GM21825 (cell line): ENCODE results near the gene MYO1F.
"Not testable (repeated sequence)": the region's sequence is repeated elsewhere in the genome, so short reads cannot be mapped to it uniquely, and the experiment has no call there.

ENCODE experiments used
- ATAC-seq: cut with Tn5 transposase; IDR thresholded peaks from one replicate; pipeline ENCODE4 v1.9.1; 2021; ENCODE audit warnings: mild to moderate bottlenecking, moderate library complexity; ENCODE audit not compliant: unreplicated experiment

Gene MYO1F

DNA sequence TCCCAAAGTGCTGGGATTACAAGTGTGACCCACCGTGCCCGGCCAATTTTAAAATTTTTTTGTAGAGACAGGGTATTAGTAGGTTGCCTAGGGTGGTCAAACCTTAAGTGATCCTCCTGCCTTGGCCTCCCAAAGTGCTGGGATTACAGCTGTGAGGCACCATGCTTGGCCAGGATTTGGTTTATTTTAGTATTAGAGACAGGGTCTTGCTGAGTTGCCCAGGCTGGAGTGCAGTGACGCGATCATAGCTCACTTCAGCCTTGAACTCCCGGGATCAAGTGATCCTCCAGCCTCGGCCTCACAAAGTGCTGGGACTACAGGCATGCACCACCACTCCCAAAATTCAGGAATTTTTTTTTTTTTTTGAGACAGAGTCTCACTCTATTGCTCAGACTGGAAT is 57.9 kb downstream of the MYO1F start:
- no peak for ATAC-seq

DNA sequence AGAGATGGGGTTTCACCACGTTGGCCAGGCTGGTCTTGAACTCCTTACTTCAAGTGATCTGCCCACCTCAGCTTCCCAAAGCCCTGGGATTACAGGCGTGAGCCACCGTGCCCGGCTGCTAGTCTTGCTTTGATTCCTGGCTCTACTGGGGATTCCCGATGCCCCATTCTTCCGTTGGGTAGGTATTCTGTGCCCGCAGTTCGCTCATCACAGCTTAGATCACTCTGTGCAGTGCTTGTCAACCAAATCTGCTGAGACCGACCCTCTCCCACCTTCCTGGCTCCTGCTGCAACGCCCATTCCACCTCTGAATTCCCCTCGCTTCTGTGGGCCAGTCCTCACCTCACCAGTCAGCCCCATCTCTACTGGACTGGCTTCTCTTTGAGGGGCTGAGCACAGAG is 58.7 kb downstream of the MYO1F start:
- ATAC-seq = no peak

DNA sequence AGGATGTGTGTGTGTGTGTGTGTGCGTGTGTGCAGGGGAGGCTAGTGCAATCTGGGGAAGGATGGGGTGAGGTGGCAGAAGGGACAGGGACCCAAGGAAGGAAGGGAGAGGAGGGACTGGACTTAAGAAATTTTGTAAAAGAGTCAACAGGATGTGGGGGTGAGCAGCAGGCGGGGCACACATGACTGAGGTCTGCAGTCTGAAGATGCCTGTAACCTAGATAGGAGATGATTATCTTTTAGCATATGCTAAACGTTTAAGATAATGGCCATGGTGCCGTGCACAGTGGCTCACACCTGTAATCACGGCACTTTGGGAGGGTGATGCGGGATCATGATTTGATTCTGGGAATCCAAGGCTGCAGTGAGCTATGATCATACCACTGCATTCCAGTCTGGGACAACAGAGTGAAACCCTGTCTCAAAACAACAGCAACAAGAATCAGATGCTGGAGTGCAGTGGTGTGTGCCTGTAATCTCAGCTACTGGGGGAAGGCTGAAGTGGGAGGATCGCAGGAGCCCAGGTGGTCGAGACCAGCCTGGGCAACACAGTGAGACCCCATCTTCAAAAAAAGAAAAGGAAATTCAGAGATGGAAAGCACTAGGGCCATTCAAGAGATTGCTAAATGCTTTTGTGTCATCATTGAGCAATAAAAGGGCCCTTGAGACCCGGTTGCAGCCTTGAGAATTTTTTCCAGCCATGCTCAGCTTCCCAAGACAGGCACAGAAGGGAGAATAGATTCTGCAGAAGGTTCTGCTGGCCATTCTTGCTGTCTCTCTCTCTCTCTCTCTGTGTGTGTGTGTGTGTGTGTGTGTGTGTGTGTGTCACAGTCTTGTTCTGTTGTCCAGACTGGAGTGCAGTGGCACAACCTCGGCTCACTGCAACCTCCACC is 59.4 kb downstream of the MYO1F start:
- ATAC-seq = no peak

DNA sequence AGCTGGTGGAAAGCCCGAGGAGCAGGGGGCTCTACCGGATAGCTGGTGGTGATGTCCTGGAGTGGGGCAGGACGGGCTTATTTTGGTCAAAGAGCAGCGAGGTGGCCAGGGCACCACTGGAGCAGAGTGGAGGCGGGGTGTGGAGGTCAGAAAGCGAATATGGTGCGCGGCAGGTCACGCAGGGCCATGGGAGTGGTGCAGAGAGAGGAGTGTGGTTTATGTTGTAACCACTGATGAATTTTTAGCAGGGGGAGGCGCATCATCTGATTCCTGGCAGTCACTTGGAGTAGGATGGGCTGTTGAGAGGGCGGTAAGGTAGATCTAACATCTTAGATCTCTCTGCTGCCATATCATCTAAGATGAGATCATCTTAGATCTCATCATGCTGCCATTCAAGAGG is 61.9 kb downstream of the MYO1F start:
- no peak for ATAC-seq

DNA sequence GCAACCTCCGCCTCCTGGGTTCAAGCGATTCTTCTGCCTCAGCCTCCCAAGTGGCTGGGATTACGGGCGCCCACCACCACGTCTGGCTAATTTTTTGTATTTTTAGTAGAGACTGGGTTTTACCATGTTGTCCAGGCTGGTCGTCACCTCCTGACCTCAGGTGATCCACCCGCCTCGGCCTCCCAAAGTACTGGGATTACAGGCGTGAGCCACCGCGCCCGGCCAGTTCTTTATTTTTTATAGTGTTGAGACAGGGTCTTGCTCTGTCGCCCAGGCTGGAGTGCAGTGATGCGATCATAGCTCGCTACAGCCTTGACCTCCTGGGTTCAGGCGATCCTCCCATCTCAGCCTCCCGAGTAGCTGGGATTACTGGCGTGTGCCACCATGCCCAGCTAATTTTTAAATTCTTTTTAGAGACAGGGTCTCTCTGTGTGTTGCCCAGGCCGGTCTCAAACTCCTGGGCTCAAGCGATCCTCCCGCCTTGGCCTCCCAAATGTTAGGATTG is 62.7 kb downstream of the MYO1F start:
- ATAC-seq = not testable (repeated sequence)

DNA sequence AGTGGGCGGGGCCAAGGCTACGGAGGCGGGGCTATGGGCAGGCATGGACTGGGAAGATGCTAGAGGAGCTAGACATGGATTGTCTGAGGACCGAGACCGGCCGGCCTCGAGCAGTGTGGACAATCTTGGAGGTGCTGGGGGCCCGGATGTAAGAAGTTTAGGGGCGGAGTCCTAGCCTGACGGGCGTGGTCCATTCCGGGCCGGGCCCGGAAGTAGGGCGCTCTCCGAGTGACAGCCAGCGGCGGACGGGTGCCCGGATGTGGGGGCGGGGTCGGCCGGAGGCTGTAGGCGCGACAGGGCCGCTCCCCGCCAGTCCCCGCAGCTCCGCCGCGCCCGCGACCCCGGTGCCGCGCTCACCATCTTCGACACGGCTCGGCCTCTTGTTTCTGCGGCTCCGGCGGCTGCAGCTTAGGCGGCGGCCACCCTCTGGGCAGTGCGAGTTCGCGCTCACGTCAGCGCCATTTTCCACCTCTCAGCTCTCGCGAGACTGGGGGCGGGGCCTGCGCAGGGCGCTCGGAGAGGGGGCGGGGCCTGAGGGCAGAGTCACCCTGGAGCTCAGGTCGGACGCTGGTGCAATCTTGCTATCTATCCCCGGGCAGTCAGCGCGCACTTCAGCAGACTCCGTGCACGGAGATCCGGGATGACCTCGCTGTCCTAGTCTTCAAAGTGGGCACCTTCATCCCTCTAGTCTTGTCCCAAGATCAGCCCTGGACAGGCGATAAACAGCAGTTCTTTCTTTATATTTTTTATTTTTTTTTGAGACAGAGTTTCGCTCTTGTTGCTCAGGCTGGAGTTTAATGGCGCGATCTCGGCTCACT is 63.3 kb downstream of the MYO1F start, which contains the start of gene ZNF414:
Gene ZNF414 (minus strand): TSS at position 481 of the 818 bp plus-strand sequence. CDS start 121 bp downstream, at position 360.
- ATAC-seq = peak; percentile 81

DNA sequence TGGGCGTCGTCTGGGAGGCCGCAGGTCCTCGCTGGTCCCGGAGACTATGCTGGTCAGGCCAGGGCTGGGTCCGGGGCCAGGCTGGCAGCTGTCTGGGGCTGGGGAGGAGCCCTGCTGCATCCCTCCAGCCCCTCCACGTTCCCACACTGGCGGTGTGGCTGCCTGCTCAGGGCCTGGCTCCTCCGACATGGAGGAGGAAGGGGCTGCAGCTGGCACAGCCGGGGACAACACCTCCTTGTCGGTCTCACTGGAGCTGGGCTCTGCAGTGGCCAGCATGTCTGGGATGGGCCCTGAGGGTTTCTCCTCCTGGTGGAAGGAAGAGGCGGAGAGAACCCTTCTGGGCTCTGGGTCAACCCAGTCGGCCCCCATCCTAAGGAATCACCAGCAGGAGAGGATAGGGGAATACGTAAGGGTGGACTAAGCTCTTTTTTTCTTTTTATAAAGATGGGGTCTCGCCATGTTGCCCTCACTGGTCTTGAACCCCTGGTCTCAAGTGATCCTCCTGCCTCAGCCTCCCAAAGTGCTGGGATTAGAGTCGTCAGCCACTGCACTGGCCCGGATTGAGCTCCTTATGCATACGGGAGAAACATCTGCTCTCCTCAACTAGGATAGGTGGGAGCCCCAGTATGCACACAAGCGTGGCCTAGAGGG is 64.1 kb downstream of the MYO1F start:
- ATAC-seq = no peak

DNA sequence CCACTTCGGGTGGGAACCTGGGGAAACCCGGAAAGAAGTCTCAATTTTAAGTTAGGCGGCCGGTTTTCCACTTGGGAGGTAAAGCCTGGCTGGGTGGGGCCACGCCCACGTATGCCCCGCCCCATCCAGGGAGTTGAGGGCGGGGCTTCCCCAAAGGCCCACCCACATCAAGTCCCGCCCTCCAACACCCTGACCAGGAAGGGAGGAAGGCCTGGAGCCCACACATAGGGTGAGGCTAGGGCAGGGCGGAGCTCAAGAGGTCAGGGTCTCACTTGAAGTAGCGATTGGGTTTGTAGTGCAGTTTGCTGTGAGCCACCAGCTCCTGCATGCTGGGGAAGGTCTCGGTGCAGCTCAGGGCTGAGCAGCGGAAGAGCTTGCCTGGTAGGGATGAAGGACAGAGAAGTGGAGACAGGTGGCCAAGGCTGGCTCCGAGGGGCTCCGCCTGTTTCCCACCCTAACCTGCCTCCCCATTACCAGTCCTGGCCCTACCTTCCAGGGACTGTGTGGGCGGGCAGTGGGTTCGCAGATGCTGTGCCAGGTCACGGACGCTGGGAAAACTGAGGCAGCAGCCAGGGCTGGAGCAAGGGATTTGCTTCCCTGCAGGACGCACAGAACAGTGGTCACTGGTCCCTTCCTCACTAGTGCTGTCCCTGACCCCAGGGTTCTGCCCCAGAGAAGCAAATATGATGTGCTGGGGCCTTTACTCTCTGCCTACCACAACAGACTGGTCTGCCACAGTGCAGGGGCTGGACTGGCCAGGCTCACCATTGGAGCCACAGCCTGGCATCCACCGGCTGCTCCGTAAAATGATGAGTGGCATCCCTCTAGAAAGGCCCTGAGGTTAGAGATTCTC is 64.9 kb downstream of the MYO1F start:
- ATAC-seq = no peak

DNA sequence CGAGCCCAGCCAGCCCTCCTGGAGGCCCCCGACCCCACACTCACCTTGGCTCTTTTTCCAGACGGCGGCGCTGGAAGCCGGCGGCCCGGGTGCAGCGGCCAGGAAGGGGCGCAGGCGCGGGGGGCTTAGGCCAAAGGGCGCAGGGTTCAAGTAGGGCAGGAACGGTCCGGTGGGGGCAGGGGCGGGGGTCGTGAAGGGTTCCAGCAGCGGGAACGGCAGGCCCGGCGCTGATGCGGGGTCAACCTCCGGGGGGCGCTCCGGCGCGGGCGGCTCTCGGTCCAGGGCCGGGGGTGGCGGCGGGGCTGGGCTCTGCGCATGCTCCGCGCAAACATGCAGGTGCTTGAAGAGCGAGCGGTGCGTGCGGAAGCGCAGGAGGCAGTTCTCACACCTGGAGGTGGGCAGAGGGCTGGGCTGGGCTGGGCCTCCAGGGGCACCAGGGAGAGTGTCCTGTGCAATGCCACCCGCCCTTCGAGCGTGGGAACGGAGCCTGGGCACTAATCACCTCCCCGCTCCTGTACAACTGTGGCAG is 65.6 kb downstream of the MYO1F start:
- no peak for ATAC-seq

DNA sequence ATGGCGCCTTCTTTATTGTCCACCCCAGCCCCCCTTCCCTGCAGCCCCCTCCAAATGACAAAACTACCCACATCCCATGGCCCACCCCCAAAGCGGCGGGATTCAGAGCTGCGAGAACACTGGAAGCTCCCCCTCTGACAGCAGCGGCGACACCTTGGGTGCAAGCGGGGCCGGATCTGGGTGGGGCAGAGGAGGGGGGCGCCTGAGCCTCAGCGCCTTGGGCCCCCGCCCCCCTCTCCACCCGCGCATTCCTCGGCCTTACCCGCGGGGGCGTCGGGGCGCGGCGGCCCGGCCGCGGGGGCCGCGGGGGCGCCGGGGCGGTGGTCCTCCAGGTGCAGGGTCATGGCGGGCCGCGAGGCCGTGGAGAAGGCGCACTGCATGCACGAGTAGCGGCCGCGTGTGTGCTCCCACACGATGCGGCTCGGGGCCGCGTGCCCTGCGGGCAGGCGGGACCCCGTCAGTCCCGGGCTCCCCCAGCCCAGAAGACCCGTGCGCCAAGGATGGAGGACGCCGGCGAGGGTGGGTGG is 66.6 kb downstream of the MYO1F start:
- ATAC-seq = no peak

DNA sequence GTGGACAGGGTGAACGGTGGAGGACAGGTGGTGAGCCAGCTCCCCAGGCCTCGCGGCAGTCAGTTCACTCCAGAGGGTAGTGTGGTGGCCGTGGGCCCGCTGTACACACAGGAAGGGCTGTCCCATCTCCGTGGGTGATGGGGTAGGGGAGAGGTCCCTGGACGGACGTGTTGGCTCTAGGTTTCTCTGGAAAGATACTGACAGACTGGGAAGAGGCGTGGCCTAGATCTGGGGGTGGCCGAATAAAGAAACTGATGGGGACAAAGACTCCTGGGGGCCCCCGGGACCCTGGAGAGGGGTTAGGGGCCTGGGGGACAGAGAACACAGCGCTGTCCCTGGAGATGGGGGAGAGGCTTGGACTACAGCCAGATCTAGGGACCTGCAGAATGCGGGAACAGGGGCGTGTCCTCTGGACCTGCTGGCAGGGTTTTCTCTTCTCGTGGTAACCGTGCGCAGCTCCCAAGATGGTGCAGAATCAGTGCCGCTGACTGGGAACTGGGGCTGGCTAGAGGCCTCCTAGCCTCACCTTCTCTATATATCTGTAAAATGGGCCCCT is 70.8 kb downstream of the MYO1F start:
- ATAC-seq = no peak

DNA sequence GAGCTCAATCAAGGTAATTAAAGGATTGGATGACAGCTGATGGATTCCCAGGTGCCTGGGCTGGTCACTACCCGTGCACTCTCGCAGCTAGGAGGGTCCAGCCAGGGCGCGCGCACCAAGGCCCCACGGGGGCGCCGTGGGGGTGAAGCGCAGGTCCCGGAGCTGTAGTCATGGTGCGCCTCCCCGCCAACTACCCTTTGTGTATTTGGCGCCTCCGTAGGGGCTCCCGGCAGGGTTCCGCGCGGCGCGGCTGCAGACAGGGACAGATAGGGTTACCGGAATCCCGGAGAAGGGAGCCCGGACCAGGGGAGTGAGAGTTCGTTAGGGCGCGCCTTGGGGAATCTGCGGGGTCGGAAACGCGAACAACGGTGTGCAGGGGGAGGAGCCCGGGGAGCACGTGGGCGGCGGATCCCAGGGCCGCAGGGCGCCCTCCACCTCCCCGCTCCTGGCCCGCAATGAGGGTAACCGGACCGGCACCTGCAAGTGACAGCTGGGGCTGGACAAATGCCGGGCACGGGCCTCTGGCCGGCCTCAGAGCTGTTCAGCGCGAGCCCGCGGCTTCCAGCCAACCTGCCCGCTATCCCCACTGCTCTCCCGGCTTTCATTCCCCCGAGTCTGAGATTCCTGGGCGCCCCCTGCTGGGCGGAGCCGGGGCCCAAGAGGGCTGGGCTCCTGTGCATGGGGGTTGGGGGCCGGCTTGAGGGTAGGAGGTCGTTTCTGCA is 71.4 kb downstream of the MYO1F start:
- ATAC-seq = no peak

DNA sequence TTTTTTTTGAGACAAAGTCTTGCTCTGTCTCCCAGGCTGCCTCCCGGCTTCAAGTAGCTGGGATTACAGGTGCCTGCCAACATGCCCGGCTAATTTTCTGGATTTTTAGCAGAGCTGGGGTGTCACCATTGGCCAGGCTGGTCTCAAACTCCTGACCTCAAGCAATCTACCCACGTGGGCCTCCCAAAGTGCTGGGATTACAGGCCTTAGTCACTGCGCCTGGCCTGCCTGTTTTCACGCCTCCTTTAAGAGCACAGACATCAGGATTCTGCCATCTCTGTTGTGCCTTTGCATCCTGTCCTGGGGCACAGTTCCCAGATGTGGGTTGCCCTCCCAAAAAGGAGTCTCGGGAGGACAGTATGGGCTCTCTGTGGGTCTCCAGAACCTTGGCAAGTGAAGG is 72.3 kb downstream of the MYO1F start:
- ATAC-seq = no peak

DNA sequence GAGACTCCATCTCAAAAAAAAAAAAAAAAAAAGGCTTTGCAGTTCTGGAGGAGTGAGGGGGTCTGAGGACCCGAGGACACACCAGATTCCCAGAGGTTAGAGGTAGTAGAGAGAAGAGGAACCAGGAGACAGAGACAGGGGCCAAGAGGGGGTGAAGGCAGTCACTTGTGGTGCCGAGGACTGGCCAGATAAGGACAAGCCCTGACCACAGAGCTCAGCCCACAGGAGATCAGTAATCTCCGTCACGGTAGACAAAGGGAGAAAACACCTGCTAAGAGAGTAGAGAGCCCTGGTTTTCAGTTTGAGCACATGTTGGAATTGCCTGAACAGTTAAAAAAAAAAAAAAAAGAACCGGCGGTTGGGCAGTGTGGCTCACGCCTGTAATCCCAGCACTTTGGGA is 73.1 kb downstream of the MYO1F start:
- no peak for ATAC-seq

DNA sequence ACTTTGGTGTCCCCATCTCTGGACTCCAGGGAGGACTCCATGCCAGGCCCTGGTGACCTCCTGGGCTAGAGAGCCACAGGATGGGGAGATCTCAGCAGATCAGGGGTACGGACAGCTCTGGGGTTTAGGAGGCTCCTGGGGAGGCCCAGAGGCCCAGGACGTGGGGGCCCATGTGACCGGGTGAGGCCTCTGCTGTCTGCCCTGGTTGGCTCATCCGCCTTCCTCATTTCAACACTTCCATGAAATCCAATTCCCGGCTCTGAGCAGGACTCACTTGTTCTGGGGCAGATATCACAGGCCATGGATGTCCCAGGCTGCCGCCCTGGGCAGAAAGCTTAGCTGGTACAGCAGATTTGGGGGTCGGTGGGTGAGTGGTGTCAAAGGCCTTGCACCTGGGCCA is 73.7 kb downstream of the MYO1F start:
- ATAC-seq = no peak

DNA sequence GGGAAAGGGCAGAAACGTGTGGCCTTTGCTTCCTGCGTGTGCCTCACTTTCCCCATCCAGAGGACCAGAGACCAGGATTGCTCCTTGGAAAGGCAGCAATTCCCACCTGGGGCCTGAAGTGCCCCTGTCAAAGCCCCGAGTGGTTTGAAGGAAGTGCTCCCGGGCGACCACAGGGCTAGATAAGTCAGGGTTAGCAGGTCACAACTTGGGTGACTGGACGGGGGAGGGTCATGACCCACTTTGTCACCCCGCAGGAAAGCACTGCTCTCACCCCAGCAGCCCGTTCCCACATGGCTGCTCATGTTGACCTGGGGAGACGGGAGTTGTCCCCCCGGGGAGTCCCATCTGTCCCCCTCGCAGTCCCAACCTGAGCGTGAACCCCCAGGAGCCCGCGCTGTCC is 75.3 kb downstream of the MYO1F start:
- ATAC-seq = no peak

DNA sequence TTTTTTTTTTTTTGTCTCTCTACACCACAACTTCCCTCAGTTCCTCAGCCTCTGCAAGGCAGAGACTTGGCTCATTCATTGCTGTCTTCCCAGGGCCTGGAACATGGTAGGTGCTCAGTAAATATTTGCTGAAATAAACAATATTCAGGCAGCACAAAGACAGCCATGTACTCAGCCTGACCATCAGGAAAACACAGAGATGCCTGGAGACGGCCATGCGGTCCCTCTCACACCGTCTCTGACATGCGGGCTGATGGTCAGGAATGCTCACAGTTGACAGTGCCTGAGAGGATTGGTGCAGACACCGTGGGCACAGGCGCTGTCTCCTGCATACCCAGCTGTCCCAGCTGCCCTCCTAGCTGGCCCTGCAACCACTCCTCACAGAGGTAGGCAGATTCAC is 75.7 kb downstream of the MYO1F start:
- ATAC-seq = no peak

DNA sequence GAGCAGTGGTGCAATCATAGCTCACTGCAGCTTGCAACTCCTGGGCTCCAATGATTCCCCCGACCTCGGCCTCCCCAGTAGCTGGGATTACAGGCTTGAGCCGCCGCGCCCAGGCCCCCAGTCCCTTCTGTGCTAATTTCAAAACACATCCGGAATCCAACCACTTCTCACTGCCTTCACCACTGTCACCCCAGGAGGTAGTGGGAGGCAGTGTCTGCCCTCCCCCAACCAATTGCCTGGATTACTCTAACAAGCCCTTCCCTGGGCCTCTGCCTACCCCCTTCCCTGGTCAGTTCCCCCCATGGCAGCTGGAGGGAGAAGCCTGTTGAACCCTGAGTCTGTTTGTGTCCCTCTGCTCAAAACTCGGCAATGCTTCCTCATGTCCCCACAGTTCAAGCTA is 77.1 kb downstream of the MYO1F start:
- ATAC-seq = no peak
